ENCODE results near the gene SOX30.

SOX30 gene

GRCh38 chr5:157658893-157659292, 6.7 kb upstream of the SOX30 start:
- no peak for DNase-seq (ENCODE audit: low read depth)
- no peak for TF ChIP-seq CTCF (IDR thresholded peaks at IDR 0.05; ENCODE audit: control insufficient read depth, extremely low read depth, insufficient read depth)
- no peak overlapping the region for H3K4me3 ChIP-seq (ENCODE audit: low read depth, low read length)

- TF ChIP-seq CTCF (IDR thresholded peaks at IDR 0.05; ENCODE audit: control insufficient read depth, extremely low read depth, insufficient read depth): no peak
- no peak overlapping the region for H3K4me3 ChIP-seq (ENCODE audit: low read depth, low read length)
- DNase-seq (ENCODE audit: low read depth): no peak
These were observed 5.3 kb upstream of the SOX30 start for GRCh38 chr5:157657516-157657915.

GRCh38 chr5:157651623-157652376, 438 bp downstream of the SOX30 start:
- no peak for DNase-seq (ENCODE audit: low read depth)
- no peak overlapping the region for H3K4me3 ChIP-seq (ENCODE audit: low read depth, low read length)
- TF ChIP-seq CTCF (IDR thresholded peaks at IDR 0.05; ENCODE audit: control insufficient read depth, extremely low read depth, insufficient read depth): no peak

GRCh38 chr5:157650991-157651611, 1.1 kb downstream of the SOX30 start:
- no peak overlapping the region for H3K4me3 ChIP-seq (ENCODE audit: low read depth, low read length)
- no peak for DNase-seq (ENCODE audit: low read depth)
- no peak for TF ChIP-seq CTCF (IDR thresholded peaks at IDR 0.05; ENCODE audit: control insufficient read depth, extremely low read depth, insufficient read depth)

GRCh38 chr5:157649101-157649500, 3.1 kb downstream of the SOX30 start:
- no peak overlapping the region for H3K4me3 ChIP-seq (ENCODE audit: low read depth, low read length)
- no peak for DNase-seq (ENCODE audit: low read depth)
- TF ChIP-seq CTCF (IDR thresholded peaks at IDR 0.05; ENCODE audit: control insufficient read depth, extremely low read depth, insufficient read depth): no peak

GRCh38 chr5:157648275-157648990, 3.8 kb downstream of the SOX30 start:
- TF ChIP-seq CTCF (IDR thresholded peaks at IDR 0.05; ENCODE audit: control insufficient read depth, extremely low read depth, insufficient read depth): no peak
- no peak for DNase-seq (ENCODE audit: low read depth)
- no peak overlapping the region for H3K4me3 ChIP-seq (ENCODE audit: low read depth, low read length)

Measured in LNCaP clone FGC (cell line).